HG02642 (cell line): ENCODE results near the gene CACTIN.

Experiments
- ATAC-seq: cut with Tn5 transposase; IDR thresholded peaks from one replicate; pipeline ENCODE4 v1.9.1; 2021; ENCODE audit warnings: mild to moderate bottlenecking; ENCODE audit not compliant: unreplicated experiment, poor library complexity

CACTIN gene

DNA sequence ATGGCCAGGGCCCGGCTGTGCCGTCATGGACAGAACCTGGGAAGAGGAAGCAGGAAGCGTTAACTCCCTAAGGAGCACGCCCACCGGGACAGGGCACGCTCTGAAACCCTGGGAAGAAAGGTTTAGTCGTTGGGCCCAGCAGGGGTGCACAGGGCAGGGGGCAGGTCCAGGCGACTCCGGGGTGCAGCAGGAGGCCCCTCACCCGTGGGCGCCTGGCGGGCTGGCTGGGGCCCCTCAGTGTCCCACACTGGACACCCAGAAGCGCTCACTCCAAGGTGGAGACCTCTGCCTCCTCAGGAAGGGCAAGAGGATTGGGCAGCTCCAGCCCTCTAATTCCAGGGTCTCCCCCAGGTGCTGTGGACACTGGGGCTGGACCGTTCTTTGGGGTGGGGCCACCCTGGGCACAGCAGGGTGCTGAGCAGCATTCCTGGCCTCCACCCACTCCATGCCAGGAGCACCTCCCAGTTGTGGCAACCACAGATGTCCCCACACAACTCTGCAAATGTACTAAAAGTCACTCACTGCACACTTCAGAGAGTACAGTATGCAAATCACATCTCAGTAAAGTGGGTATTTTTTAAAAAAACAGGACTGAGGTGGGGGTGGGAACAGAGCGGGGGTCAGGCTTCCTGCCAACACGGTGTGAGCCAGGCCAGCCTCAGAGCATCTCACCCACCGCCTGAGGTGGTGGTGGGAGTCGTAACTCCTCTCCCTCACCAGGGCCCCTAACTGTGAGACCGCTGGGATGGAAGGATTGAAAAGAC lies 38.5 kb upstream of the CACTIN start:
- no peak for ATAC-seq

DNA sequence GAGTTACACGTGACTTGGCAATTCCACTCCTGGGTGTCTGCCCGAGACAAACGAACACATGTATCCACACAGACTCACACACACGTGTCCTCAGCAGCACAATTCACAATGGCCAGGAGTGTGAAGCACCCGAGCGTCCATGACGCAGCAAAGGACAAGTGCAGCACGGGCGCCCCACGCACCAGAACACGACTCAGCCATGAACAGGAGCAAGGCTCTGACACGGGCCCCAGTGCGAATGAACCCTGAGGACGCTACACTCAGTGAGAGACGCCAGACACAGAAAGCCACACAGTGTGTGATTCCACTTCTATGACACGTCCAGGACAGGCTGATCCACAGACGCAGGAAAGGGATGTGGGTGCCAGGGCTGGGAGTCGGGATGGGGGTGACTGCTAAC lies 37.2 kb upstream of the CACTIN start:
- no peak for ATAC-seq

GRCh38 chr19:3661284-3662238 lies 35.0 kb upstream of the CACTIN start:
- ATAC-seq: no peak

DNA sequence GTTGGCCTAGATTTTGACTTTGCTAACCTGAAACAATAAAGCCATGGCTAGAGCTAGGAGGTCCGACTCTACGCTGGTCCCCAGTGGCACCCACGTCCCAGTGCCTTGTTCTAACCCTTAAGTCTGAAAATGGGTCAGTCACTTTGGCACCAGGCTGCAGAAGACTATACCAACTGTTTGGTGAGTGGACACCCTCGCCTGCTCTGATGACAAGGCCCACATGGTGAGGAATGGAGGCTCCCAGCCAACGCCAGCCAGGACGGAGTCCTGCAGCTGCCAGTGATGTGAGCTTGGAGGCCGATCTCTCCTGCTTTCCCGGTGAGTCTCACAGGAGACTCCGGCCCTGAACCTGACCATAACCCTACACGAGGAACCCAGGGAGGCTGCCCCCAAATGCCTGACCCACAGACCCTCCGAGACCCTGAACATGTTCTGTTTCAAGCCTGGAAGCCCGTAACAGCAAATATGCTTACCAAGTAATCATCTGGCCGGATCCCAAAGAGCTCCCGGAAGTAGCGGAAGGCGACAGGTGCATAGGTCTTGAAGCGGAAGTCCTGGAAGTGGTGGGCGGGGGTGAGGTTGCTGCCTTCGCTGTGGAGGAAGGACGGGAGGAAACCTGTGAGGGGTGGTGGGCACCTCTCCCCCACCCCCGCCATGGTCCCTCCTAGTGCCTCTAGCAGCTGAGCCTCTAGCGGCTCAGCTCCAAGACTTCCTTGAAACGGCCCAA lies 34.1 kb upstream of the CACTIN start:
- no peak for ATAC-seq

DNA sequence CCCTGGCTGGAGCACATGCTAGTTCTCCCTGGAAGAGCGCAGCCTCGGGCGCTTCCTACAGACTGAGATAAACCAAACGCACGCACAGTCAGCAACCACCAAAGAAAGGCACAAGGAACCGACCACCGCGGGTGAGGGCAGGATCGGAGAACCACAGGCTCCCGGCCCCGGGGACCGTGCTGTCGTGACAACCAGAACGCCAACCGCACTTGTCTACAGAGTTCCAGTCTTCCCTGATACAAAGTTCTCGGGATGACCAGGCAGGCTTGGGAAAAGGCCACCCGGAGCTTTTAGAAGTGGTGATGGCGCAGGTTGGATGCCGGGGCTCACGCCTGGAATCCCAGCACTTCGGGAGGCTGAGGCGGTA lies 33.1 kb upstream of the CACTIN start:
- ATAC-seq: no peak

- no peak for ATAC-seq
Observed at GRCh38 chr19:3658870-3659745, 32.5 kb upstream of the CACTIN start.

DNA sequence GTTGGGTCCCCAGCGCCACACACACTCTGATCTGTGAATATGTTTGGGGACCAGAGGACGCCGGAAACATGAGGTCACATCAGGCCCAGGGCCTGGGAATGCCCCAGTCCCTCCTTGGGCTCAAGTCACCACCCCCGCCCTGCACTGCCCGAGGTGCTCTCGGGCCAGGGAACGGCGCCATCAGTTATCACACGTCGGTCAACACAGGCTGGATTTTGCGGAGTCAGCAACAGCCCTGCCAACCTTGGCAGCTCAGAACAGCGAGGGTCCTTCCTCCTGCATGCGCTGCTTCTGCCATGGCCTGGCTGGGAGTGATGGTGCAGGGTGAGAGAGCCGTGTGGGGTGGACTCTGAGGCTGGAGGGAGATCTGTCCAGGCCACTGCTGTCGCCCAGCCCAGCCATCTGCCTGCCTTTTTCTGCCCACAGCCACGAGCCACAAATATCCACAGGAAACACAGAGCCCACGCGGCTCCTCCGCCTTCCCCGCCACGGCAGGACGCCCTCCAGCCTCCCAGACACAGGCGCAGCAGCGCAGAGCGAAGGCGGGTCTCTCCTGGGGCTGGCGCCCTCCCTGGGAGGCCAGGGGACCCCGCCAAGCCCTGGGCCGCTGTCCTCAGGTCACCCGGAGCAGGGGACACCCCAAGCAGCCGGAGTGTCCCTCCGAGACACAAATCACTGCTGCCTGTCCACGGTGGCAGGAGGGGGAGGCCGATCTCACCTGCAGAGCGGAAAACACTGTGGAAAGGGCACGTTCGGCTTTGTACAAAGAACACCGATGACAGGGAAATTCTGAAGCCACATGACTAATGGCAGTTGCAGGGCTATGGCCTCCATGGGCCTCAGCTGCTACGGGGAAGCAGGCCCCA lies 31.6 kb upstream of the CACTIN start:
- no peak for ATAC-seq

DNA sequence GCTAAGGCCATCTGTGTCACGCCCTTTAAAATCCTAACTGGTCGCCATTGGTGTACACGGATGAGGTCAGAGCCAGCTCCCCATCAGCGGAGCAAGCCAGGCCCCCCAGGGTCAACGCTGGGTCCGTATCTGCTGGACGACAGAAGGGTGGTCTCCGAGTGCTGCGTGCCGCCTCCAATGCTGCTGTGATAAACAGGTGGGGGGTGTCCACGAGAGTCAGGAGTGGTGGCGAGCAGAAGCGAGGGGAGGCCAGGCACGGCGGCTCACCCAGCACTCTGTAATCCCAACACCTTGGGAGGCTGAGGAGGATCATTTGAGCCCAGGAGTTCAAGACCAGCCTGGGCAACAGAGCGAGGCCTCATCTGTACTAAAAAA lies 30.8 kb upstream of the CACTIN start:
- ATAC-seq: no peak

GRCh38 chr19:3656747-3657394 lies 30.3 kb upstream of the CACTIN start:
- ATAC-seq: no peak

DNA sequence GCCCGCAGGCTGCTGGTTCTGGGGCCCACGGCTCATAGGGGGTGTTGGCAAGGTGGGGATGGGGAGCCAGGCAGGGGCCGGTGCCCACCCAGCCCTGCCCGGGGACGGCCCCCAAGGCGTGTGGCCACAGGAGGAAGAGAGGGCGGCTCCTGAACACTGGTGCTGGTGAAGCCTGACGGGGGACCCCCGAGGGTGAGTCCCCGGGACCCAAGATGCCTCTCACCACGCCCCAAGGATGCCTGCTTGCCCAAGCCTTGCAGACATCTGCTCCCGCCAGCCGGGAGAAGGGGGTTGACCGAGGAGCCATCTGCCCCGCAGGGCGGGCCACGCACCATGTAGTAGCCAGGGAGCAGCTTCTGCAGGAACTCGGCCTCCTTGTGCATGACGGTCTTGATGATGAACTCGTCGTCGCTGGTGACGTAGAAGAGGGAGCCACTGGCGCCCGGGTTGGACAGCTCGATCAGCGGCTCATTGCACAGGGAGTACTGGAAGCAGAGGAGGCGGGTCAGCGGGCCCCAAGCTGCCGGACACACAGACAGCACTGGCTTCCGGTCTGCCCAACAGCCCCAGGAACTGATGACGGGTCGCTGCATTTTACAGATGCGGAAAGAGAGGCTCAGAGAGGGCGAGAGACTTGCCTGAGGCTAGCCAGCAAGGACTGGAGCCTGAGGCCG lies 29.6 kb upstream of the CACTIN start:
- ATAC-seq: no peak

- no peak for ATAC-seq
Observed at GRCh38 chr19:3655402-3656072, 28.9 kb upstream of the CACTIN start.

GRCh38 chr19:3653865-3654513 lies 27.4 kb upstream of the CACTIN start:
- no peak for ATAC-seq

DNA sequence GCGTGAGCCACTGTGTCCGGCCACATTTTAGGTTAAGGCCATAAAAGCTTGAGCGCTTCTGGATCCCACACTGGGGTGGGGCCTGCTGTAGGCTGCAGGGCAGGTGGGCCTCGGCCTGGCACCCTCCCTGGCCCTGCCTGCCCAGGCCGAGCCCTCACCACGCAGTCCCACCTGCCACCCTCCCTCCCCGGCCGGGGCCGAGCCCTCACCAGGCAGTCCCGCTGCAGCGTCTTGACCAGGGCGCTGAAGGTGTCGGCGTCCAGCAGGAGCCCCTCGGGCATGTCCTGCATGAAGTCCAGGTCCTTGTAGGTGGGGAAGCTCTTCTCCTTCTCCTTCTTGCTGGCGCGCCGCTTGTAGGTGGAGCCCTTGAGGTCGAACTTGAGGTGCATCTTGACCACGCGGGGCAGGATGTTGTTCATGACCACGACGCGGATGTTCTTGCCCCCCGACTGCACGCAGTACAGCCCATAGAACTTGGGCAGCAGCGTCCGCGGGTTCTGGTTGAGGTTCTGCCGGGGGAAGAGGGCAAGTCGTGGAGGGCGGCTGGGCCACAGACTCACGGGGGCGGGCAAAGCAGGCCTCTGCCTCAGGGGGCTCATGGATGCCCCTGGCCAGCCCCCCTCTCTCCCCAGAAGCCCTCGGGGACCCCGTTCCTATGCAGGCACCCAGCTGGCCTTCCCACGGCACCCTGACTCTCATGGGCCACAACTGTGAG lies 26.6 kb upstream of the CACTIN start:
- ATAC-seq: no peak

DNA sequence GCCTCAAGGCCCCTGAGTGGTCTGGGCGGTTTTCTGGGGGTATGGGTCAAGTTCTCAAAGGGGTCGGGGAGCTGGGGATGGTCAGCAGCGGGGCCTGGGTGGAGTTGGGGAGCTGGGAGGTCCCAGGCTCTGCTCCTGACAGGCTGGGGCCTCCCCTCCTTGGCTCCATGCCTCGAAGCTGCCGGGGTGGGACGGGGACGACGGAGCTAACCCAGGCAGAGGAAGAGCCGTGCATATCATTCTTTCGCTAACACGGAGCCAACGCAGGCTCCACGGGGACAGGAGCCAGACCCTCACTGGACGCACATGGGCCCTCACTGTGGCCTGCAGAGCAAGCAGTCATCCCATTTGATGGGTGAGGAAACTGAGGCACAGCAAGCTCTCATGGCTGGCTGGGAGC lies 25.8 kb upstream of the CACTIN start:
- no peak for ATAC-seq

DNA sequence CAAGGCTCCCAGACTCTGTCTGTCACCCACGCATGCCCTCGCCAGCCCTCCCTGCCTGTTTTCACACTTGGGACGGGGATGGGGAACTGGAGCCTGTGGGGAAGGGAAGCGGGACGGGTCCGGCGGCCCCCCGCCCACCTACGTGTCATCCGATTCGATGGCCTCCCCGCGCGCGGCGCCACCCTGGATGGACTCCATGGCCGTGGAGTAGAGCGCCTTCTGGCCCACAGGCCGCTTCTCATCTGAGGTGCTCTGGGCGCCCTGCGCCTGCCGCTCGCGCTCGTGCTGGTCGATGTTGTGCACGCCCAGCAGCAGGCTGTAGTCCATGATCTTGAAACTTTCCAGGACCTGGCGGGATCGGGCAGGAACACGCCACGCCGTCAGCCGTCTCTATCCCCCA lies 25.1 kb upstream of the CACTIN start:
- ATAC-seq: no peak

DNA sequence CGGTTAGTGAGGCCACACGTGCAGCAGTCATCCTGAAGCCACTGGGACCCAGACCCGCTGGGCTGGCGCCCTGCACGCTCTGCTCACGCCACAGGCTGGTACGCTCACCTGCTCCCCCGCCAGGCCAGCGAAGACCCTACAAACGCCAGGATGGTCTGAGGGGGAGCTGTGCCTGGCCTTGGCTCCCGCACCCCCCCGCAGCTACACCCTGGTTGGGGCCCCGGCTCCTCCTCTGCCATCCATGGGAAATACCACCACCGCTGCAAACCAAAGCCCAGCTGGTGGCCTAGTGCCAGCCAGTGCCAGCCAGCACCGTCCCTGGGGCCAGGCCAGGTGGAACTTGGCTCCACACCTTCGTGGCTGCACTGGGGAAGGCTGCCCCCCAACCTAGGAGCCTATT lies 23.3 kb upstream of the CACTIN start:
- no peak for ATAC-seq
